Measurements from ENCODE around the gene PLB1.

The PLB1 gene

DNA sequence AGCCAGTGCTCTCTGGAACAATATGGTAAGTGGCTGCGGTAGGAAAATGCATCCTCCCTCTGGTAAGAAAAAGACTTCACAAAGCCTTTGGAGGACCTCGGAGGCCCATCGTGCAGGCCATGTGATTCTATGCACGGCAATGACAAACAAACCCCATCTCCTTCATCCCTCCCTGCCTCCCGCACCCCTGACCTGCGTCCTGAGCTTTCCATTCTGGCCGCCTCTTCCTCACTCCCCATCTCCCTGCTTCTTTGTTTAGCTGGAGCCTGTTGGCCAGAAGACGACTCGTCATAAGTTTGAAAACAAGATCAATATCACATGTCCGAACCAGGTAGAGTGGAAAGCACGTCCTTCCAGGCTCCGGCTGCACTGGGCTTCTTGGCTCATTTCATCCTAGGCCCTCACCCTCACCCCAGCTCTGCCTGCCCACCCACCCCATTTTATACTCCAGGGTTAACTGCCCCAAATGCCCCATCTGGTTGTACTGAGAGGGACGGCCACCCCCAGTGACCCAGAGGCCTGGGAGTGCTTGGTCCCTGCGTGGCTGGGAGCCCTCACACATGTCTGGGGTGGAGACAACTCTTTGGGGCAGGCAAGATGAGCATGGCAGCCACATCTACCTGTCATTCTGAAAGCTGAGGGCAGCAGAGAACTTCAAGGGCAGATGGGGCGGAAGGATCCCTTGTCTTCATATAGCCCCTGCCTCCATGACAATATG is 94.0 kb downstream of the PLB1 start:
- H3K4me3 Mint-ChIP-seq: no peak overlapping the region
- H3K36me3 Mint-ChIP-seq (ENCODE audit: low read depth): no peaks in the 10 kb centered on the region
- H3K9me3 Mint-ChIP-seq: no peaks in the 10 kb centered on the region
- H3K27me3 Mint-ChIP-seq: no peaks in the 10 kb centered on the region
- H3K27ac Mint-ChIP-seq: no peak overlapping the region
- H3K4me1 Mint-ChIP-seq (ENCODE audit: low read depth): peaks cover 51% of the 10 kb centered on the region

DNA sequence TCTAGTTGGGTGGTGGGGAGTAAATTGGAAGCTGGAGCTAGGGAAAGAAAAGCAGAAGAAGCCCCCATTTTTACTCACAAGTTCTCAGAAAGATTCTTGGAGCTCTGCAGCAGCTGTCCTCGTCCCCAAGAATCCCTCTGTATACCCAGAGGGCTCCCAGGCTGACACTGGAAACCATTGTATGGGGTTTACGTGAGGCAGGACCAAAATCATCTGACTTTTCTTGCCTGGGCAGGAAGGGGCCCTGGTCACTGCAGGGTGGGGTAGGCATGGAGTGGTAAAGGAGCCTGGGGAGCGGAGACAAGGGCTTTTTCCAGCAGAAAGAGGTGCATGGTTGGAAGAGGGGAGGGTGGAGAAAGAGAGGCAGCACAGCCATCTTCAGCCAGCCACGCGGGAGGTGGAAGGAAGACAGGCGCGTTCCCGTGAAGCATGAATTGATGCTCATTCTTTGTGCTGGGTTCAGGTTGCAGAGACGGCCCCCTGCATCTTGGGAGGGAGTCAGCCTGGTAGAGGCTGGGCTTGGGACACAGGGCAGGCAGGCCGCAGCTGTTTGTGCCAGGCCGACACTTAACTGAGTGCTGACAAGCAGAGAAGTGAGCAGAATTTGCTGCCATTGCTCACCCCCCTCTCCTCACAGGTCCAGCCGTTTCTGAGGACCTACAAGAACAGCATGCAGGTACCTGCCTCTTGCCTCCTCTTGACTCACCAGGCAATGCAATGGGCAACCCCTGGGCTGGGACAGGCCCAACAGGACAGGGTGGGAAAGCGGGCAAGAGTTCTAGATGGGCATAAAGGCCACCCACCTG is 94.8 kb downstream of the PLB1 start:
- Mint-ChIP-seq H3K4me3 (no peak overlapping the region), H3K27ac (no peak overlapping the region), H3K9me3 (no peaks in the 10 kb centered on the region), H3K36me3 (ENCODE audit: low read depth) (no peaks in the 10 kb centered on the region), H3K27me3 (no peaks in the 10 kb centered on the region), H3K4me1 (ENCODE audit: low read depth) (peaks cover 47% of the 10 kb centered on the region)

DNA sequence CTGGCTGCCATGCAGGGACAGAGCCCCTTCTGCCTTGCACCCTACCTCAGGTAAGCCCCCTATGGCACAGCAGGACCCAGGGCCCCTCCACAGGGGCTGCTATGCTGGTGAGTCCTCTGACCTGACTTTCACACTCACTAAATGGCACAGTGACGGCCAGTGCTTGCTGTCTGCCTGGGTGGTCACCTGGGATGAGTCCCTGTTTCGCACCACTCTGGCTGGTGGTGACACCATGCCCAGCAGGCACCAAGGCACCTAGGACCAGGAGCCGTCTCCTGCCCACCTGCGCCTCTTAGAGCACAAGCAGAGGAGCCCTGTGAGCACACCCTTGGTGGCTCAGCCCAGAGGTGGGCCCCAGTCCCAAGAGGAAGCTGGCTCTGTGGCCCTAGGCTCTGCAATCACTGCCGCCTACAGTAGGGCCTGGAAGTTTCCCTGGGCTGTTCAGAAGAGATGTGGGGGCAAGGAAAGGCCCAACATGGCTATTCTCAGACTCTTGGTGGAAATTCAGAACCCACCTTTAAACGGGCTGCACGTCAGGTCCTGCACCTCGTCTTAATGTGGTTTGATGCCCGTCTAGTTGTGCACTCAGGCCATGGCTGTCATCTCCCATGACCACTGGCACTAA is 96.0 kb downstream of the PLB1 start:
- H3K27me3 Mint-ChIP-seq: no peaks in the 10 kb centered on the region
- H3K4me3 Mint-ChIP-seq: no peak overlapping the region
- H3K4me1 Mint-ChIP-seq (ENCODE audit: low read depth): peaks cover 38% of the 10 kb centered on the region
- H3K36me3 Mint-ChIP-seq (ENCODE audit: low read depth): no peaks in the 10 kb centered on the region
- no peaks in the 10 kb centered on the region for H3K9me3 Mint-ChIP-seq
- H3K27ac Mint-ChIP-seq: no peak overlapping the region

DNA sequence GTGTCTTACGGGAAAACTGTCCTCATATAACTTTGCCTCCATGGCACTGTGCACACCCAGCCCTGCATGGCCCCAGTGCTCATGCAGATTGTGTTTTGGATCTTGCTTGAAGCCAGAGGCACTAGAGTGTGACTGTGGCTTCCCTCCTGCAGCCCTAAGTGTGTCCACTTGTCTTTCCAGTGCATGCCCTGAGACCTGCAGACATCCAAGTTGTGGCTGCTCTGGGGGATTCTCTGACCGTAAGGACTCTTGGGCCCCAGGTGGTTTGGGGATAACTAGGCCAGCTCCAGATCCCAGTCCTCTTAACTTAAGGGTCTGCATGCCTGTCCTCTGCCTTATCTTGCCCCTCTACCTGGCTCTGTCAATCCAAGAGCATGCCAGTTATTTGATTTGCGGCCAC is 96.6 kb downstream of the PLB1 start:
- H3K27ac Mint-ChIP-seq: no peak overlapping the region

DNA sequence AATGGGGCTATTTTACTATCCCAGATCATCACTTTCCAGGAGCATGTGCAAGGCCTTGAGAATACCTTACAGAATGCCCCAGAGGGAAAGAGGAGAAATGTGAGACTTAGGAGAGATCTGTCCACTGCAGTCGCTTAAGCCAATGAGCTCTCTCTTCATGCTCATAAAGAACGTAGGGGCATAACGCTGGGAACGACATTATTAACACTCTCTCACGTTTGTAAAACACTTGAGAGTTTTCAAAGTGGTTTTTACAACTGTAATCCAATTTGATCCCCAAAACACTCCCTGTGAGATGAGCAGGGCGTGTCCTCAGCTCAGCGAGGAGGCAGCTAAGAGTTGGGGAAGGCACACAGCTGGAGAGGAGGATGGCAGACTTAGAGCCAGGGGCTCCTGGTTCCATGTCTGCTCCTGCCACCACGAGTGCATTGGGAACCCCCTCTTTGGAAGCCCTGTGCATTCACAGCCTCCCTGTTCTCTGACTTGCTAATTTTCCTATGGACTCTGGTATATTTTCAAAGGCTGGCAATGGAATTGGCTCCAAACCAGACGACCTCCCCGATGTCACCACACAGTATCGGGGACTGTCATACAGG is 97.4 kb downstream of the PLB1 start:
- Mint-ChIP-seq H3K4me1 (ENCODE audit: low read depth) (peaks cover 23% of the 10 kb centered on the region), H3K4me3 (no peak overlapping the region), H3K27ac (no peak overlapping the region)

More for the DNA sequence above, 96.6 kb downstream of the PLB1 start:
- no peaks in the 10 kb centered on the region for H3K9me3 Mint-ChIP-seq
- no peaks in the 10 kb centered on the region for H3K36me3 Mint-ChIP-seq (ENCODE audit: low read depth)
- H3K4me3 Mint-ChIP-seq: no peak overlapping the region
- H3K27me3 Mint-ChIP-seq: no peaks in the 10 kb centered on the region
- peaks cover 31% of the 10 kb centered on the region for H3K4me1 Mint-ChIP-seq (ENCODE audit: low read depth)

DNA sequence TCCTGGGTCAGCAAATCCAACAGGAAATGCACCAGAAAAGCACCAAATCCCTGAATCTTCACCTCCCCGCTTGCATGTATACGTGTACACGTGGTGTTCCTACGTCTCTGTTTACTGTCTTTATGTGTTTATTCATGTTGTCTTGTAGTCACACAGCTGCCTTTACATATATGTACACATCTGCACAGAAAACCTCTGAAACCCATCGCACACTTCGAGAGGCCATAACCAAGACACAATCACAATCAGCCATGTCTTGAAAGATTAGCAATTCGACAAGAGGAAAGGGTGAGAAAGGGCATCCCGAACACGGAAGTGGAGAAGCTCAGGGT is 98.1 kb downstream of the PLB1 start:
- no peak overlapping the region for H3K4me3 Mint-ChIP-seq

More for the DNA sequence above, 97.4 kb downstream of the PLB1 start:
- Mint-ChIP-seq H3K36me3 (ENCODE audit: low read depth) (no peaks in the 10 kb centered on the region), H3K9me3 (no peaks in the 10 kb centered on the region), H3K27me3 (no peaks in the 10 kb centered on the region)

DNA sequence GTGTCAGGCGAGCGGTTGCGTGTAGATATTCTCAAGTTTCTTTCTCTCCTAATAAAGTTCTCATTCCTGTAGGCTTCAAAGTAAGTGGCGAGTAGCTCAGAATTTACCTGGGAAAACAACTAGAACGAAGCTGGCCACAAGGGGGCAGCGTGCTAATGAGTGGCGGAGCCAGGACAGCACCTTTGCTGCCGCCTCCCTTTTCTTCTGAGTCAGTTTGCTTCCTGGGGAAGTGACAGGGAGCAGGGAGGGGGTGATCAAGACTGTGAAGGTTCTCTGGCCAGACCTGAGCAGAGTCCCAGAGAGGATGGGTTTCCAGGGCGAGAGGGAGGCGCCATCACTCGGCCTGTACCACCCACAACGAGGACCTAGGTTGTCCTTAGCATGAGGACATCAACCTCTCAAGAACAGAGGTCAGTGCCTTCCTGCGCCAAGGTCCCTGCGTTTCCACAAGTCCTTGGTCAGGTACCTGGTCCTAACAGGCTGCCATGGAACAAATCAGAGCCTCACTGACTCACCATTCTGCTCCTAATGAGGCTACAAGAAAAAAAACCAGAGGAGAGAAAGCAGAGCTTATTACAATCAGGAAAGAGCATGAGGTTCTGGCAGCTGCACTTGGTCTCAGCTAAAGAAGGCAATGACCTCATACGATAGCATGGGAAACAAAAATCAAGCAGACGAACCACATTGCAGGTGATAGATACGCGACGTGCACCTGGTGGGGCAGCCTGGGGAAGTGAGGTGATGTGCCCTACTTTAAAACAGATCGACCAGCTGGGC is 98.7 kb downstream of the PLB1 start:
- Mint-ChIP-seq H3K9me3 (no peaks in the 10 kb centered on the region), H3K27me3 (no peaks in the 10 kb centered on the region), H3K4me1 (ENCODE audit: low read depth) (peaks cover 14% of the 10 kb centered on the region), H3K4me3 (peak overlapping the region; percentile 58), H3K36me3 (ENCODE audit: low read depth) (no peaks in the 10 kb centered on the region), H3K27ac (peak overlapping the region; percentile 65)

More for the DNA sequence above, 98.1 kb downstream of the PLB1 start:
- peak overlapping the region; percentile 65 for H3K27ac Mint-ChIP-seq
- no peaks in the 10 kb centered on the region for H3K27me3 Mint-ChIP-seq
- H3K4me1 Mint-ChIP-seq (ENCODE audit: low read depth): peaks cover 18% of the 10 kb centered on the region
- H3K36me3 Mint-ChIP-seq (ENCODE audit: low read depth): no peaks in the 10 kb centered on the region
- no peaks in the 10 kb centered on the region for H3K9me3 Mint-ChIP-seq

DNA sequence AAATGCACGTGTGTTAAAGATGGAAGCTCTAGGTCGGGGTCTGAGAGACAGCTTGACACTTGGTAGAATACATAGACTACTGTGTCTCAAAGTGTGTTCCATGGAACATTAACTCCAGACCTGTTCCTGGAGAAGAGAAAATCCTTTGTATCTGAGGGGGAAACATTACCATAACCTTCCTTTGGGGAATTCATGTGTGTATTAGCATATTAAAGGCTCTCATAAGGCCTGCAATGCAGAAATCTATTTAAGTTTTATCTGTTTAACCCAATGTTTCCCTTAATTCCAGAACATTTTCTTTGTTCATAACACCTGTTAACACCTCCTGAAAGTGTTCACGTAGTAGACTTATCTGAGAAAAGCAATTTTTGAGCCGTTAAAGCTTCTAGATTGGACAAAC is 99.5 kb downstream of the PLB1 start:
- Mint-ChIP-seq H3K4me3 (no peak overlapping the region), H3K27me3 (no peaks in the 10 kb centered on the region), H3K4me1 (ENCODE audit: low read depth) (peaks cover 14% of the 10 kb centered on the region), H3K36me3 (ENCODE audit: low read depth) (no peaks in the 10 kb centered on the region), H3K9me3 (no peaks in the 10 kb centered on the region), H3K27ac (no peak overlapping the region)

DNA sequence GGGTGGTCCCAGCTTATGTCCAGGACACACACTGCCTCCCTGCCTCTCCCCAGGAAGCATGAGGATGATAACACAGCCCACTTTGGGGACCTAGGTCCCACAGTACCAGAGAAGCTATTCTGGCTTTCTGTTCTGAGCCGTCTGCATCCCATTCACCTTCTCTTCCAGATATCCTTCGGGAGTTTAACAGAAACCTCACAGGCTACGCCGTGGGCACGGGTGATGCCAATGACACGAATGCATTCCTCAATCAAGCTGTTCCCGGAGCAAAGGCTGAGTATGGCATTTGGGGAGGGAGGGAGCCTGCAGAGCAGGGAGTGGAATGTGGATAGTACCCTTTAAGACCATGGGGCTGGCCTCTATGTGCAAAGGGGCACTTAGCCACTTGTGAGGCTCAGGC is 102.6 kb downstream of the PLB1 start:
- H3K4me3 Mint-ChIP-seq: no peak overlapping the region
- H3K27ac Mint-ChIP-seq: no peak overlapping the region
- H3K36me3 Mint-ChIP-seq (ENCODE audit: low read depth): no peaks in the 10 kb centered on the region
- peaks cover 14% of the 10 kb centered on the region for H3K4me1 Mint-ChIP-seq (ENCODE audit: low read depth)
- no peaks in the 10 kb centered on the region for H3K9me3 Mint-ChIP-seq
- H3K27me3 Mint-ChIP-seq: no peaks in the 10 kb centered on the region

DNA sequence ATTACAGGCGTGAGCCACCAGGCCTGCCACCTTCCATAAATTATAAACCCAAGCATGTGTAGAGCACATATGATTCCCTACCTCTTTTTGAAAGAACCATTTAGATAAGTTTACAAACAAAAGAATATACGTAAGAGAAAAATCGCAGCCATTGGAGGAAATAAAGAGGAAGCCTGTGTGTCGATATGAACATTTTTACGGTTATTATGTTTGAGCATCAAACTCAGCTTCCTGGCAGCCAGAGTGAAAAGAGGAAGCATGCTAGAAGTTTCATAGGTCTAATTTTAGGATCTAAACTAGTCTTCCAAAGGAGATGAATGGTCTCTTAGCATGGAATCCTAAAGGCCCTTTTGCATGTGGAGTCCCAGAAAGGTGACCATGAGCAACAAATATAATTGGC is 104.3 kb downstream of the PLB1 start:
- Mint-ChIP-seq H3K27ac (no peak overlapping the region), H3K4me3 (no peak overlapping the region), H3K4me1 (ENCODE audit: low read depth) (peaks cover under 1% of the 10 kb centered on the region)

DNA sequence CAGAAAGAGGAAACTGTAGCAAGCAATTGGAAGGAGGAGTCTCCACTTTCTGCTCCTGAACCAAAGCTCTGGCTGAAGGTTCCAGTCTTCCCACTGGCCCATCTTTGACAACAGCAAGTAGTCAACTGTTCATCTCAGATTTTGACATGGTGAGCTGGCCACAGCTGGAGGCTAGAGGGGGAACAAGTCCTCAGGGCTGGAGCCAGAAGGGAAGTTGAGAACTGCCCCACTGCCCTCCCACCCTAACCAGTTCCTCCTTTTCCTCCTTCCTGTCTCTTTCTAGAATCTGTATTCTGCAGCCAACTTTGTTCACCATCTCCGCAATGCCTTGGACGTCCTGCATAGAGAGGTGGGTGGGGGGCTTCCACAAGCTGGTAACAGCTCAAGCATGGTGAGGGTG is 105.8 kb downstream of the PLB1 start:
- Mint-ChIP-seq H3K4me3 (no peak overlapping the region), H3K9me3 (no peaks in the 10 kb centered on the region), H3K36me3 (ENCODE audit: low read depth) (no peaks in the 10 kb centered on the region), H3K27me3 (no peaks in the 10 kb centered on the region), H3K4me1 (ENCODE audit: low read depth) (no peaks in the 10 kb centered on the region), H3K27ac (no peak overlapping the region)

More for the DNA sequence above, 104.3 kb downstream of the PLB1 start:
- Mint-ChIP-seq H3K27me3 (no peaks in the 10 kb centered on the region), H3K9me3 (no peaks in the 10 kb centered on the region), H3K36me3 (ENCODE audit: low read depth) (no peaks in the 10 kb centered on the region)

DNA sequence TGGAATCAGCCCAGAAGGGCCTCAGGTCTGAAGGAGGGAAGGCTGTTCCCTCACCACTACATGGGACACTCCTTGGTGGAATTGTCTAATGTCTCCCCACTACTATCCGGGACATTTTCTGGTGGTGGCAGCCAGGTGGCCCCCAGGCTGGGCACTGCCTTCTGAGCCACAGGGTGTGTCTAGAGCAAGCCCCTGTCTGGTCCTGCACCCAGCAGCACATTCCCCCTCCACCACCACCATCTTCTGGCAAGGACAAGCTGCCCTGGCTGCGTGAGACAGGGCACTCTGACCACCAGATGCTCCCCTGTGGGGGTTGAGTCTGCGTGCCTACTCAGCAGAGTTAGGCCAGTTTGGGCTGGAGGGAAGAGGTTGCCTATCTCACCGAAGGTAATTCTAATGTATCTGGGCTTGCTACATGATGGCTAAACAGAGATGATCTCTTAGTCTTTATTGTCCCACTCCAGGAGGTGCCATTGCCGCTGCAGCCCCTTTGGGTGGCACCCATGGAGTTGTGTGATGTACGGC is 106.3 kb downstream of the PLB1 start:
- H3K36me3 Mint-ChIP-seq (ENCODE audit: low read depth): no peaks in the 10 kb centered on the region
- no peak overlapping the region for H3K4me3 Mint-ChIP-seq
- no peak overlapping the region for H3K27ac Mint-ChIP-seq
- H3K4me1 Mint-ChIP-seq (ENCODE audit: low read depth): no peaks in the 10 kb centered on the region
- H3K9me3 Mint-ChIP-seq: no peaks in the 10 kb centered on the region
- no peaks in the 10 kb centered on the region for H3K27me3 Mint-ChIP-seq

DNA sequence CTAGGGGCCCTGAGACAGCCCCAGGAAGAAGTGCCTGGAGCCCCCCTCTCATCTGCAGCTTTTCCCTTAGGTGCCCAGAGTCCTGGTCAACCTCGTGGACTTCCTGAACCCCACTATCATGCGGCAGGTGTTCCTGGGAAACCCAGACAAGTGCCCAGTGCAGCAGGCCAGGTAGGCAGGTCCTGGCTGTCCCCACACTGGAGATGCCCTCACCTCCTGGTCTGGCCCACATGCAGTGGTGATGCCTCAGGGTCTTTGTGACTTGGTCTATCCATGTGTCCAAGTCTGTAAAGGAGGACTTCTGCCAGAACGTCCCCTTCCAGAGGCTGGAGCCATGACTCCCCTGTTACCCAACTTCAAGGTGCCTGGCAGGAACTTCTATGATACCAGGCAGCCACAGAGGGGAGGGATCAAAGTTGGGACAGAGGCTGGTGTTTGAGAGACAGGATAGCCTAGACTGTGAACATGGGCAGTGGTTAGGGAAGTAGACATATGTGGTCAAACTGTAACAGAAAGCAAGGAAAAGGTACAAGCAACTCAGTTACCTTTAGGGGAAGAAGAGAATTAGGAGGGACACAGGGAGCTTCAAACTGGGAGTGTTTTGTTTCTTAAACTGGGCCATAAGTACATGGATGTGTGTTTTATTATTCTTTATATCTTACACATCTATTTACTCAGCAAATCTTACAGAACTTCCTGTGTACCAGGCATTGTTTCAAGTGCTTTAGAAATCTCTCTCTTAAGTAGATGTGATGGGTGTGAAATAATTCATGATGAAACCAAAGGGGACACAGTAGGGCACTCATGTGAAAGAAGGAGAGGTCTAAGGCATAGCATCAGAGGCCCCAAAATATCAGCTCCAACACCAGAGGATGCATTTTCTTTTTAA is 107.1 kb downstream of the PLB1 start:
- no peaks in the 10 kb centered on the region for H3K36me3 Mint-ChIP-seq (ENCODE audit: low read depth)
- no peaks in the 10 kb centered on the region for H3K9me3 Mint-ChIP-seq
- no peaks in the 10 kb centered on the region for H3K27me3 Mint-ChIP-seq
- H3K27ac Mint-ChIP-seq: no peak overlapping the region
- H3K4me1 Mint-ChIP-seq (ENCODE audit: low read depth): no peaks in the 10 kb centered on the region
- H3K4me3 Mint-ChIP-seq: no peak overlapping the region
